ENCODE results near the gene SNRPA. TPM values are rescaled to one million over a fixed set of nuclear protein-coding genes. Genes with fewer than 3 reads are reported as not detected.

Gene SNRPA
- total RNA-seq, 1 donor: 34.1 TPM

GRCh38 chr19:40741527-40742390, 9.2 kb upstream of the SNRPA start:
- no peak for TF ChIP-seq CTCF (IDR thresholded peaks at IDR 0.05; ENCODE audit: insufficient read depth, low read depth, low read length)
- H3K4me3 ChIP-seq (ENCODE audit: low read depth, low read length): no peak overlapping the region
- no peak for DNase-seq (ENCODE audit: low read depth)

GRCh38 chr19:40742477-40742876, 8.5 kb upstream of the SNRPA start:
- H3K4me3 ChIP-seq (ENCODE audit: low read depth, low read length): no peak overlapping the region
- TF ChIP-seq CTCF (IDR thresholded peaks at IDR 0.05; ENCODE audit: insufficient read depth, low read depth, low read length): no peak
- no peak for DNase-seq (ENCODE audit: low read depth)

- no peak for DNase-seq (ENCODE audit: low read depth)
- no peak for TF ChIP-seq CTCF (IDR thresholded peaks at IDR 0.05; ENCODE audit: insufficient read depth, low read depth, low read length)
- no peak overlapping the region for H3K4me3 ChIP-seq (ENCODE audit: low read depth, low read length)
Measured at GRCh38 chr19:40742886-40743285, 8.1 kb upstream of the SNRPA start.

- no peak for DNase-seq (ENCODE audit: low read depth)
- no peak for TF ChIP-seq CTCF (IDR thresholded peaks at IDR 0.05; ENCODE audit: insufficient read depth, low read depth, low read length)
- no peak overlapping the region for H3K4me3 ChIP-seq (ENCODE audit: low read depth, low read length)
Measured at GRCh38 chr19:40743926-40744325, 7.1 kb upstream of the SNRPA start.

- TF ChIP-seq CTCF (IDR thresholded peaks at IDR 0.05; ENCODE audit: insufficient read depth, low read depth, low read length): no peak
- no peak overlapping the region for H3K4me3 ChIP-seq (ENCODE audit: low read depth, low read length)
- peak; percentile 31 for DNase-seq (ENCODE audit: low read depth)
Measured at GRCh38 chr19:40744554-40745401, 6.2 kb upstream of the SNRPA start.

- no peak overlapping the region for H3K4me3 ChIP-seq (ENCODE audit: low read depth, low read length)
- TF ChIP-seq CTCF (IDR thresholded peaks at IDR 0.05; ENCODE audit: insufficient read depth, low read depth, low read length): no peak
- peak; percentile 73 for DNase-seq (ENCODE audit: low read depth)
Measured at GRCh38 chr19:40745402-40745780, 5.6 kb upstream of the SNRPA start.

Data from fibroblast of villous mesenchyme (primary cell).